K562 treated with DMSO at 1 percent for 24 hours (cell line): ENCODE results near the gene KCNJ5. TPM values are rescaled to one million over a fixed set of nuclear protein-coding genes. Genes with fewer than 3 reads are reported as not detected.

ENCODE experiments used
- total RNA-seq: library from RNA; unstranded; fragments of 300-600 nt; gene quantifications from 2 replicates; pipeline ENCODE4 v1.2.3, GENCODE V29; 2022; ENCODE audit warnings: low read depth; ENCODE audit not compliant: insufficient read depth

The KCNJ5 gene
- total RNA-seq: not detected in 2 replicates

DNA sequence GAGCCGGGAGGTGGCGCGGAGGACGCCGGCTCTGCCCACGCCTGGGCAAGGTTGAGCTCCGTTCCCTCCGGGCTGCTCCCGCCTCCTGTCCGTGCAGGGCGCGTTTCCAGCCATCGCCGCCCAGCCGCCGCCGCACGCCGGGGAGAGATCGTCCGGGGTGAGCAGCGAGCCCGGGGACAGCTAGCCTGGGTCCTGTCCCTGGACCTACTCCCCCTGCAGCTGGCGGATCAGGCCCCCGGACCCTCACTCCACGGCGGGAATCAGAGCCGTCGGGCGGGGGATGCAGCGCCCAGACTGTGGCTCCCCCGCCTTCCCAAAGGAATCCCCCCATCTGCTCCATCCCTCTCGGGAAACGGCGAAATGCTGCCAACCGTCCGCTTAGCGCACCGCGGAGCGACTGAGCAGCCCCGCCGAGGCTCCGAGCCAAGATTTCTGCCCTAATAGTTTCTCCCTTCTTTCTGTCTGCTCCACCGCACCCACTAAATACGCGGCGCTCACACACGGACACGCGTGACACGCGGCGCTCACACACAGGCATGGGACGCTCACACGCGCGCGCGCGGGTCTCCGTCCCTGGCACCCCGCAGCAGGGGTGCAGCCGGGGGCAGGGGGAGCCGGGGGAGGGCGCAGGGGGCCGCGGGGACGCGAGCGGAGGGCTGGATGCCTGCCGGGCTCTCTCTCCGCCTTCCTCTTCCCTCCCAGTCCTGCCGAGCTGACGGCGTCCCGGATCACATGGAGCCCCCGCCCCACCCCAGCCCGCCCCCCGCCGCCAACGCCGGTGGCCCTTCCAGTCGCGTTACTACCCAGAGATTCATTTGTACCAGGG is at the start of gene KCNJ5:
KCNJ5 (plus strand) TSS at position 814 of the 826 bp plus-strand sequence. CDS start 19,918 bp downstream, outside the sequence.

GRCh38 chr11:128867277-128867676 is 23.9 kb upstream of the KCNJ5 start, which contains the start of gene KCNJ1:
KCNJ1 (minus strand) TSS chr11:128867296; CDS start chr11:128840243, 27,053 bp downstream.

DNA sequence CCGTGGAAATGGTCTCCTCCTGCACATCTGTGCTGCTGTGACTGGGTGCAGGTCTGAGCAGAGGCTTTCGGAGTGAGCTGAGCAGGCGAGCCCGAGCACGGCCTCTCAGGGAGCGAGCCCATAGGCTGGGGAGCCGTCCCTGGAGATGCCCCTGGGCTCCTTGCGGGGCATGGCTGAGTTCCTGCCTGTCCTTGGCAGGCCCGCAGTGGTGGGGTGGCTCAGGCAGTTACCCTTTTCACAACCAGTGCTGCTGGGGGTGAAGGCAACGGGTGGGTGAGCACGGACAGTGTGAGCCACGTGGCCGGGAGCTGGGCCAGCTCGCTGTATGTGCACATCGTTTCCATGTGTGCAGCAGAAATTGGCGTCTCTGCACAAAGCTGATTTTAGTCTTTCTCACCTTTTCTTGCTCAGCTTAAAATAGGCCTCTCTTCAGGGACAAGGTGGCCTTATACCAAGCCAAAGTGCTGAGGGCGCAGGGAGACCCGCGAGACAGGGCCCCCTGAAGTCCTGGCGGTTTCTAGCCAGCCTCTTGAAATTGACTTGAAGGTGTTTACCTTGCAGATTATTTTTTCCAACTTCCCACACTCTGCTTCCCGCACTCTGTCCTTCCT is 51.8 kb downstream of the KCNJ5 start, which contains the start of gene TP53AIP1:
TP53AIP1 (minus strand) TSS at position 55 of the 611 bp plus-strand sequence. CDS start 5,053 bp downstream, outside the sequence.

Other genes with a start within 250 kb of the KCNJ5 start
- gene FLI1, start 197.3 kb upstream of the KCNJ5 start, total RNA-seq: not detected in 2 replicates
- gene KCNJ1, start 24.1 kb upstream of the KCNJ5 start, total RNA-seq: not detected in 2 replicates
- gene TP53AIP1, start 51.5 kb downstream of the KCNJ5 start, total RNA-seq: not detected in 2 replicates